CD4-positive, alpha-beta T cell treated with Interleukin-12 subunit alpha and Interleukin-12 subunit beta, for 1 hour (primary cell): ENCODE results near the gene ARGLU1.

Source experiments
- DNase-seq: peaks from one replicate; pipeline ENCODE4 v3.0.0-alpha.2; 2020

ARGLU1 gene

GRCh38 chr13:106581225-106581624 is 13.3 kb upstream of the ARGLU1 start:
- no peak for DNase-seq

GRCh38 chr13:106575896-106576295 is 8.0 kb upstream of the ARGLU1 start:
- DNase-seq, result no peak

GRCh38 chr13:106573868-106574267 is 5.9 kb upstream of the ARGLU1 start:
- no peak for DNase-seq

- DNase-seq, result no peak
Observed at GRCh38 chr13:106573284-106573846, 5.4 kb upstream of the ARGLU1 start.

GRCh38 chr13:106570299-106570852 is 2.4 kb upstream of the ARGLU1 start:
- peak; percentile 89 for DNase-seq

- no peak for DNase-seq
Observed at GRCh38 chr13:106569233-106570095, 1.5 kb upstream of the ARGLU1 start.

- DNase-seq, result no peak
Observed at GRCh38 chr13:106568299-106569003, 514 bp upstream of the ARGLU1 start.

GRCh38 chr13:106566641-106567473 is 1.1 kb downstream of the ARGLU1 start:
- peak; percentile 41 for DNase-seq

- DNase-seq, result no peak
Observed at GRCh38 chr13:106565127-106565775, 2.7 kb downstream of the ARGLU1 start.

GRCh38 chr13:106562301-106562700 is 5.6 kb downstream of the ARGLU1 start:
- DNase-seq, result no peak

GRCh38 chr13:106561551-106562170 is 6.3 kb downstream of the ARGLU1 start:
- peak; percentile 39 for DNase-seq

GRCh38 chr13:106560821-106561220 is 7.1 kb downstream of the ARGLU1 start:
- no peak for DNase-seq

- DNase-seq, result no peak
Observed at GRCh38 chr13:106558527-106558926, 9.4 kb downstream of the ARGLU1 start.

GRCh38 chr13:106555631-106556328 is 12.2 kb downstream of the ARGLU1 start:
- DNase-seq, result no peak

- DNase-seq, result no peak
Observed at GRCh38 chr13:106551751-106552150, 16.2 kb downstream of the ARGLU1 start.

- no peak for DNase-seq
Observed at GRCh38 chr13:106551350-106551749, 16.6 kb downstream of the ARGLU1 start.

- no peak for DNase-seq
Observed at GRCh38 chr13:106550570-106551135, 17.3 kb downstream of the ARGLU1 start.

GRCh38 chr13:106548064-106548696 is 19.8 kb downstream of the ARGLU1 start:
- DNase-seq, result no peak

GRCh38 chr13:106541826-106542225 is 26.1 kb downstream of the ARGLU1 start:
- DNase-seq, result no peak

- DNase-seq, result no peak
Observed at GRCh38 chr13:106540613-106541012, 27.3 kb downstream of the ARGLU1 start.
